ENCODE results near the gene FUT8. TPM values are rescaled to one million over a fixed set of nuclear protein-coding genes. Genes with fewer than 3 reads are reported as not detected.

FUT8 gene
- 10 to 100 TPM; 59.5 to 70.4 (median 63.8) TPM for total RNA-seq (2021; fragmentation: NEBNext Ultra II Directional; extraction: Animal tissue kit (Norgen Biotek cat#: 25700))
- long read RNA-seq, full-length matches to known transcripts = 8 of 27 reads
- long read RNA-seq, partial matches to known transcripts = 5 of 27 reads
- long read RNA-seq, other reads (novel, unspliced or antisense) = 14 of 27 reads

GRCh38 chr14:65412032-65412846 lies at the start of gene FUT8:
Gene FUT8 (plus strand): TSS chr14:65412730. CDS start chr14:65561564, 148,834 bp downstream.
- peak within 1 kb of the TSS; percentile 99 for H3K27ac Mint-ChIP-seq
- peaks cover 5% of the 10 kb centered on the region; the same call in 1 of the 2 replicates for H3K27me3 Mint-ChIP-seq (ENCODE audit: insufficient read depth)
- no peaks in the 10 kb centered on the region for H3K9me3 Mint-ChIP-seq
- TF ChIP-seq CTCF (IDR thresholded peaks at IDR 0.05) = peak; percentile 79
- H3K36me3 Mint-ChIP-seq (ENCODE audit: low read depth) = no peaks in the 10 kb centered on the region
- peaks cover 43% of the 10 kb centered on the region for H3K4me1 Mint-ChIP-seq (ENCODE audit: low read depth)
- DNase-seq = peak; percentile 97
- H3K4me3 Mint-ChIP-seq = peak within 1 kb of the TSS; percentile 97

GRCh38 chr14:65366802-65367565 lies 45.5 kb upstream of the FUT8 start:
- H3K36me3 Mint-ChIP-seq (ENCODE audit: low read depth) = no peaks in the 10 kb centered on the region

GRCh38 chr14:65369560-65369959 lies 43.0 kb upstream of the FUT8 start:
- Mint-ChIP-seq H3K4me3 (no peak overlapping the region), H3K4me1 (ENCODE audit: low read depth) (peaks cover 26% of the 10 kb centered on the region), H3K27ac (no peak overlapping the region), H3K36me3 (ENCODE audit: low read depth) (no peaks in the 10 kb centered on the region), H3K27me3 (ENCODE audit: insufficient read depth) (no peaks in the 10 kb centered on the region; the same call in 1 of the 2 replicates), H3K9me3 (no peaks in the 10 kb centered on the region)
- DNase-seq = no peak
- no peak for TF ChIP-seq CTCF (IDR thresholded peaks at IDR 0.05)

More at GRCh38 chr14:65366802-65367565, 45.5 kb upstream of the FUT8 start:
- Mint-ChIP-seq H3K9me3 (no peaks in the 10 kb centered on the region), H3K27me3 (ENCODE audit: insufficient read depth) (no peaks in the 10 kb centered on the region; the same call in 1 of the 2 replicates), H3K4me3 (no peak overlapping the region), H3K4me1 (ENCODE audit: low read depth) (peaks cover 11% of the 10 kb centered on the region), H3K27ac (no peak overlapping the region)
- no peak for DNase-seq
- TF ChIP-seq CTCF (IDR thresholded peaks at IDR 0.05) = no peak

GRCh38 chr14:65370801-65371248 lies 41.7 kb upstream of the FUT8 start:
- peaks cover 26% of the 10 kb centered on the region for H3K4me1 Mint-ChIP-seq (ENCODE audit: low read depth)
- H3K4me3 Mint-ChIP-seq = no peak overlapping the region
- no peak for TF ChIP-seq CTCF (IDR thresholded peaks at IDR 0.05)
- no peaks in the 10 kb centered on the region for H3K36me3 Mint-ChIP-seq (ENCODE audit: low read depth)
- H3K9me3 Mint-ChIP-seq = no peaks in the 10 kb centered on the region
- no peaks in the 10 kb centered on the region for H3K27me3 Mint-ChIP-seq (ENCODE audit: insufficient read depth)
- H3K27ac Mint-ChIP-seq = no peak overlapping the region
- no peak for DNase-seq

GRCh38 chr14:65371784-65372183 lies 40.7 kb upstream of the FUT8 start:
- H3K36me3 Mint-ChIP-seq (ENCODE audit: low read depth) = no peaks in the 10 kb centered on the region

More at GRCh38 chr14:65371784-65372183, 40.7 kb upstream of the FUT8 start:
- H3K9me3 Mint-ChIP-seq = no peaks in the 10 kb centered on the region
- no peak for DNase-seq
- H3K4me1 Mint-ChIP-seq (ENCODE audit: low read depth) = peaks cover 26% of the 10 kb centered on the region
- no peak overlapping the region for H3K4me3 Mint-ChIP-seq
- TF ChIP-seq CTCF (IDR thresholded peaks at IDR 0.05) = no peak
- H3K27me3 Mint-ChIP-seq (ENCODE audit: insufficient read depth) = no peaks in the 10 kb centered on the region
- H3K27ac Mint-ChIP-seq = no peak overlapping the region

Data from HFFc6 (cell line).